ENCODE results near the gene LIG3. TPM values are rescaled to one million over a fixed set of nuclear protein-coding genes. Genes with fewer than 3 reads are reported as not detected.

LIG3 gene
- total and polyA plus RNA-seq, 2 of the 13 experiments (the other 11 are each of a cell fraction or from before 2014, with no cell fraction given): 34.4 to 36.2 TPM

- no peak for TF ChIP-seq GLMP (CRISPR knock-in tag; IDR thresholded peaks at IDR 0.05; ENCODE audit: borderline replicate concordance)
- no peak for TF ChIP-seq GMEB2 (CRISPR knock-in tag; IDR thresholded peaks at IDR 0.05; ENCODE audit: low read depth)
- no peak for TF ChIP-seq ZNF362 (CRISPR knock-in tag; IDR thresholded peaks at IDR 0.05; ENCODE audit: borderline replicate concordance)
- TF ChIP-seq ZNF34 (CRISPR knock-in tag; IDR thresholded peaks at IDR 0.05; ENCODE audit: borderline replicate concordance): no peak
- TF ChIP-seq XRCC5 (optimal IDR thresholded peaks at IDR 0.05; ENCODE audit: low read length): peak; percentile 41
- no peak for TF ChIP-seq ZC3H4 (CRISPR knock-in tag; IDR thresholded peaks at IDR 0.05; ENCODE audit: borderline replicate concordance)
- no peak for TF ChIP-seq TCF7L2 (IDR thresholded peaks at IDR 0.05; ENCODE audit: low read depth, low read length)
- TF ChIP-seq SIX4 (CRISPR knock-in tag; IDR thresholded peaks at IDR 0.05): no peak
- TF ChIP-seq SALL1 (CRISPR knock-in tag; IDR thresholded peaks at IDR 0.05): peak; percentile 37; the same call in 1 of the 2 replicates
- TF ChIP-seq SRY (CRISPR knock-in tag; IDR thresholded peaks at IDR 0.05): no peak
- 0 out of 2 replicates have a peak, but pooled peaks have one; percentile 35 for TF ChIP-seq GATAD1 (CRISPR knock-in tag; IDR thresholded peaks at IDR 0.05)
- TF ChIP-seq SMC3 (IDR thresholded peaks at IDR 0.05; ENCODE audit: low read length): peak; percentile 70
- peak; percentile 57; the same call in 1 of the 2 replicates for TF ChIP-seq ELF1 (CRISPR knock-in tag; IDR thresholded peaks at IDR 0.05)
- TF ChIP-seq YY1 (IDR thresholded peaks at IDR 0.05; ENCODE audit: insufficient read depth, insufficient replicate concordance, low read depth, low read length): peak; percentile 22
- TF ChIP-seq ZNF776 (CRISPR knock-in tag; IDR thresholded peaks at IDR 0.05): no peak
- TF ChIP-seq HMGA1 (CRISPR knock-in tag; conservative IDR thresholded peaks at IDR 0.05): no peak
- TF ChIP-seq ATAD3A (CRISPR knock-in tag; IDR thresholded peaks at IDR 0.05): no peak
- TF ChIP-seq ZNF3 (CRISPR knock-in tag; IDR thresholded peaks at IDR 0.05): no peak
- TF ChIP-seq MXI1 (IDR thresholded peaks at IDR 0.05; ENCODE audit: borderline replicate concordance, low read depth, low read length): 0 out of 3 replicates have a peak, but pooled peaks have one; percentile 30
- TF ChIP-seq ZNF724P (CRISPR knock-in tag; IDR thresholded peaks at IDR 0.05; ENCODE audit: borderline replicate concordance): no peak
- TF ChIP-seq BHLHE40 (IDR thresholded peaks at IDR 0.05; ENCODE audit: low read length): no peak
- TF ChIP-seq ZNF687 (CRISPR knock-in tag; IDR thresholded peaks at IDR 0.05): peak; percentile 63
- TF ChIP-seq PLSCR1 (CRISPR knock-in tag; IDR thresholded peaks at IDR 0.05; ENCODE audit: borderline replicate concordance): no peak
- TF ChIP-seq MIER2 (CRISPR knock-in tag; IDR thresholded peaks at IDR 0.05): no peak
Observed at GRCh38 chr17:34998205-34998604, 17.9 kb downstream of the LIG3 start (continued).

Measured in HepG2 (cell line).